NCI-H1105 treated with DMSO at 0.1 percent for 48 hours (cell line): ENCODE measurements around the gene DUSP10.

ENCODE experiments used
- DNase-seq: peaks from one replicate; lab custom pipeline; 2025; lab: John Stamatoyannopoulos, UW

The DUSP10 gene

DNA sequence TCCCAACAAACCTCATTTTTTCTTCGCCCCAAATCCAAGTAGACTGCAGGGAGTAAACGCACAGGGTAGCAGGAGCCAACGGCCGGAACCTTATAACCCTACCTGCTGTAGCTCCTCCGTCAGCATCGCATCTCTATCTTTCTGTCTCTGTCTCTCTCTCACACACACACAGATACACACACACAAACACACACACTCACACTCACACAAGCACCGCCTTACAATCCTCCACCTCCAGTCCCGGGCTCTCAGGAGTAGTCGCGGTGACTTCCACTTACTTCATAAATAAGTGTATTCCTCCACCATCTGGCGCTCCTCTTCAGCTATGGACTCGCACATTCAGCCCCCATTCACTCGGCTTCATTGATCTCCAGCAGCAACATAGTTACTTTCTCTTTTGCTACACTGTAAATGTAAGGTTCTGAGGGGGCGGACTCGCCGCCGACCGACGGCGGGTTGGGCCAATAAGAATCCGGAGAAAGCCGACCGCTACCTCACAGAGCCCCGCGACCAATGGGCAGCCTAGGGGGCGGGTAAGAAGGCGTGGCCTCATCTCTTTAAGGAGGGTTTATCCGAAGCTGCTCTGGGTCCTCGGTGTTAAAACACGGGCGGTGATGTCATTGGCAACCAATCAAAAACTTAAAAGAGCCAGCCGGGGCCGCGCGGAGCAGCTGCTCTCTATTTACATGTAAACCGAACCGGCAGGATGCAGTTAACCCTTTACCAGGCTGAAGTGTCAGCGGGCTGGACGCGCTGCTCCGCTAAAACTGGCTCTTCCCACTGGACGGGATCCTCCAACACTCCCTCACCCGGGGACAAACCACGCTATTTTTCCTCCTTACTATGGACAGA, at the start of gene DUSP10:
TSS of gene DUSP10 (minus strand) at position 387 of the 852 bp plus-strand sequence. CDS start 2,345 bp downstream, outside the sequence.
- peak; percentile 100 for DNase-seq

GRCh38 chr1:221788466-221788865, 46.6 kb upstream of the DUSP10 start:
- no peak for DNase-seq

DNA sequence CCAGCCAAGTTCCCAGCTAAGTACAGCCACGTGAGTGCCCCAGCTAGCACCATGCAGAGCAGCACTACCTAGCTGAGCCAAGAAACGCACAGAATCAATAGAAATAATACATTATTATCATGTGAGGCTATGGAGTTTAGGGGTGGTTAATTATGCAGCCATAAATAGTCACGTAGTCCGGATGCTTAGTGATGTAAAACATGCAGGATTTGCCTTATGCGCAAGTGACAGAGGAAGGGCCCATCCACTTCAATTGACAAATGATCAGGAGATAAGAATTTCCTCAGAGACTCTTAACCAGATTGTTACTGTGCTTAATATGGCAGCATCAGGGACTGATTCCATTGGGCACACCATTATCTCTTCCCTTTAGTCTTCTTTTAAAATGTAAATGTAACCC, 44.8 kb upstream of the DUSP10 start:
- DNase-seq, result no peak

- DNase-seq, result no peak
Measured at GRCh38 chr1:221783936-221784335, 42.0 kb upstream of the DUSP10 start.

- DNase-seq, result no peak
Measured at GRCh38 chr1:221783437-221783836, 41.5 kb upstream of the DUSP10 start.

- DNase-seq, result no peak
Measured at GRCh38 chr1:221782970-221783369, 41.1 kb upstream of the DUSP10 start.

DNA sequence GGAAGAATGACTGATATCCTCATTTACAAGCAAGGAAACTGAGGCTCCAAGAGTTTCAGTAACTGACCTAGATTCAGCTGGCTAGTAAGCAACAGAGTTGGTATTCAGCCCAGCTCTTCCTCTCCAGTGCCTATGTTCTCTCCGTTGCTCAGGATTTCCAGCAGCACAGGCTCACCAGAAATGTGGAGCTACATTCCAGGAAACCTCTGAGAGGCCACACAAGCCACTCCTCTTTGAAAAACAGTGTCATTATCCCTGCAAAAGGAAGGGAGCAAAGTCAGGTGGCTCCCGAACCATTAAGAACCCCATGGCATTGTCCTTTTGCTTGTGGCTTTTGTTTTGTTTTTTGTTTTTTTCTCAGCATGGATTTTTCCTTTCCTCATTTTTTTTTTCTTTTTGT, 40.6 kb upstream of the DUSP10 start:
- DNase-seq, result no peak

DNA sequence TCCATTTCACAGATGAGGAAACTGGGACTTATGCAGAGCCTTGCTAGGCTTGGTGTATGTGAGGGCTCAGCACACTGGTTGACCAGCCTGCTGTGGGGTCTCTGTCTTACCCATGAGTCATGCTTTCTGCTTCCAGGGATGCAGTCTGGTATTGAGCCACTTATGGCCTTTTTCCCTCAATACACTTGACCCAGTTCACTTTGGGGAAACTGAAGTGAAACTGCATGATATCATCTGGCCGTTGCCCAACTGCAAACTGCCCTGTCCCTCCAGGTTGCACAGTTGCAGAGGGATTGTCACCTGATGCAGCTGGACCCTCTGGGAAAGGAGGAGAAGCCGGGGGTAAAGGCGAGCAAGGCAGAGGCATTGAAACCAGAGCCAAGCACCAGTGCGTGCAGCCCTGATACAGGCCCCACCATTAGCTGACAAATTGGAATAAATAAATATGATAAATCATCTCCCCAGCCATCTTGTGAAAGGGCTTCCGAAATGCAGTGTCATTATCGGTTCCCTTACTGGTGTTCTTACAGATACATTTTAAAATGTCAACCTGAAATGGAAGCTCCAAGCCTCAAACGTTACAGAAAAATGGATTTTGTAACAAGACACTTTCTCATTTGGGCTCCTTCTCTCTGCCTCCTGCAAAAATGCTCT, 39.3 kb upstream of the DUSP10 start:
- no peak for DNase-seq

DNA sequence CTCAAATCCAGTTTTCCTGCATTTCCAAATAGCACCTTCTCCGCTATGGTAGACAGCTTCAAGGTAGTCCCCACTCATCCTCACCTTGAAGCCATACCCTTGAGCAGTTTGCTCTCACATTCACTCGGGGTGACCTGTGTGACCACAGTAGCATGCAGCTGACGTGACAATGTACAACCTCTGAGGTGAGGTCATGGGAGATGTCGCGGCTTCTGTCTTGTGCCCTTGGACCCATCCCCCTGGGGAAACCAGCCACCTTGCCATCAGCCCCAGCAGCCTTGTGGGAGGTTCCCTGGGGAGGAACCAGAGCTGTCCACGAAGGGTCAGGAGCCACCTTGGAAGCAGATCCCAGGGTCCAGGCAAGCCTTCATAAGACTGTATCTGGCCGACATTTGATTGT, 38.3 kb upstream of the DUSP10 start:
- no peak for DNase-seq

GRCh38 chr1:221779771-221780170, 37.9 kb upstream of the DUSP10 start:
- no peak for DNase-seq

GRCh38 chr1:221778535-221779142, 36.8 kb upstream of the DUSP10 start:
- DNase-seq, result no peak

GRCh38 chr1:221778125-221778524, 36.2 kb upstream of the DUSP10 start:
- no peak for DNase-seq

DNA sequence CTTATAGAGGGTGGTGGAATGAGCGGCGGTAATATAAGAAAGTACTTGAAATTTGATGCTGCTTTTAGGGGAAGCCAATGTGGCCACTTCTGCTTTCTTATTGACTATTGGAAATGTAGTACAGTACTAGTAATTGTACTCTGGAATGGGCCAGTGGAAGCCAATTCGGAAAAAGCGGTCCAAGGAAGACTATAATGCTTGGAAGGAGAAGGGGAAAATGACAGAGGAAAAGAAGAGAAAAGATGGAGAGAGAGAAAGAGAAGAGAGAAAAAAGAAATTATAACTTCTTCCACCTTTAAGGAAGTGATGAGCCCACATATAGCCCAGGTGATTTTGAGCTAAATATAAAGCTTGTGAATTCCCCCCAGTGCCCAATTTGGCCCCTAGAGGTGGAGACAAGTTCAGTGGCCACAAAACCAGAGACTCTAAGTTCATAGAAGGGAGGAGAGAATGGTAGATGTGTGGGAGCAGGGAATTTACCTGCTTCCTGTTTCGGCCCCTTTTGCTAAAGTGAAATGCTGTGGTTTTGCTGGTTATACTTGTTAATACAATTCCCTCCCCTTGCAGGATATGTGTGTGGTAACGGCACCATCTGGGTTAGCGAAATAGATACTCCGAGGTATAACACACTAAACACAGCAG, 35.7 kb upstream of the DUSP10 start:
- no peak for DNase-seq

- no peak for DNase-seq
Measured at GRCh38 chr1:221776495-221777301, 34.8 kb upstream of the DUSP10 start.

DNA sequence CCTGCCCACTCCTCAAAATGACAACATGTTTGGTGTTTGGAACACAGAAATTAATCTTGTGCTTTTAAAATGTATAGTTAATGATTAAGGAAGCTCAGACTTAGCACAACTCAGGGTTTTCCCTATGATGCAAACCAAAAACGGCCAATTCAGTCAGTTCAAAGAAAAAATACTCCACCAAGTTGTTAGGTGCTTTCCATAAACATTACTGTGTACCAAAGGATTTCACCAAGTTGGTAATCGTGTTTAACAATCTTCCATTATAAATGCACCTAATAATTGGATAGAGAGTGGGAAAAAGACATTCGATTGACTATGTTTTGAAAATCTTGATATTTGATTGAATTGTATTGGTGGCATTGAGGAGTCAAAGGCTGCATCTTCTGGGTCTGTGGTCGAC, 33.3 kb upstream of the DUSP10 start:
- no peak for DNase-seq

GRCh38 chr1:221774054-221774842, 32.4 kb upstream of the DUSP10 start:
- DNase-seq, result no peak

DNA sequence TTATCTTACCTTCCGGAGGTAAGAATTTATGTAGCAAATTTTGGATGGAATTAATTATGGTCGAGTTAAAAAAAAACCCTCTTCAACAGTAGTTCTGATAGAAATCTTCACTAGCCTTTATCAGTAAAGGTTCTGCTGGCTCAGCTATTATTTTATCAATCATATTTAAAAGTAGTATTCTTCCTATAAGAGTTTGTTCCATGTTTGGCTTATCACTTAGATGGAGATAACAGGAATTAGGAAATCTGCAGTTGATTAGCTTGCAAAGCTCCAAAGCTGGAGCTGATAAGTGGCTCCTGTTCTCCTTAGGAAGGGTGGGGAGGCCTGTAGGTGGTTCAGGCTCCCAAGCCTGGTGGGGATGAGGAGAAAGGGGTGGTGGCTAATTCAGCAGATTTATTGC, 31.5 kb upstream of the DUSP10 start:
- DNase-seq, result no peak

DNA sequence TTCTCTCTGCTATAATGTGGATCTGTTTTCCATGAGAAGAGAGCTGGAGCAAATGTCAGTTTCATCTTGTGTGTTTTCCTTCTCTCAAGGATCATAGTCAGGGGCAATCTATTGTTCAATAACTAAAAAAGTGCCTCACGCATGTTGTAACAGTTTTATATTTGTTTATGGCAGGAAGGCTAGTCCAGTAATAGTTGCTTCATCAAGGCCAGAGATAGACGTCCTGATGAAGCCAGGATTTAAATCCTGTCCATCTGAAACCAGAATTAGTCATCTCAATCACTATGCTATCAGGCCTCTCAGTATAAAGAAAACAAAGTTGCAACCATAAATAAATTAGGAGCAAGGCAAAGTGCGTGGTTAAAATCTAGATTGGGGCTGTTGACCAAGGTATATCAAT, 30.2 kb upstream of the DUSP10 start:
- no peak for DNase-seq

DNA sequence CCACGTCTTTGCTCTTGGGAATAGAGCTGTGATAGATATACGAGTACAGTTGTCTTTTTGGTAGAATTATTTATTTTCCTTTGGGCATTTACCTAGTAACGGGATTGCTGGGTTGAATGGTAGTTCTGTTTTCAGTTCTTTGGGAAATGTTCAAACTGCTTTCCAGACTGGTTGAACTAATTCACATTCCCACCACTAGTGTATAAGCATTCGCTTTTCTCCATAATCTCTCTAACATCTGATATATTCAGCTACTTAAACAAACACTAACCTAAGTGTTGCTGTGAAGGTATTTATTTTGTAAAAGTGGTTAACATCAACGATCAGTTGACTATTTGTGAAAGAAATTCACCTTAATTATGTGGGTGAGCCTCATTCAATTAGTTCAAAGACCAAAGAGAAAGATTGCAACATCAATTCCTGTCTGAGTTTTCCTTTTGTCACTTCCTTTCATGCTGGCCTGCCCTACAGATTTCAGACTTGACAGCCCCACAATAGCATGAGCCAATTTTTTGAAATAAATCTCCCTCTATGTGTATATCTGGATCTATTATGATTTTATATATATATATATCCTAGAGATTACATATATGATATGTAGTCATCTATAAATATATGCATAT, 26.7 kb upstream of the DUSP10 start:
- no peak for DNase-seq

GRCh38 chr1:221766210-221766609, 24.3 kb upstream of the DUSP10 start:
- DNase-seq, result no peak
